ENCODE results near the gene ARID5A.

GRCh38 chr2:96596596-96596995 lies 60.0 kb downstream of the ARID5A start:
- TF ChIP-seq EZH2 (IDR thresholded peaks at IDR 0.05; ENCODE audit: insufficient read depth, poor library complexity, severe bottlenecking) (no peak), EZH2phosphoT487 (IDR thresholded peaks at IDR 0.05; ENCODE audit: insufficient read depth, low read depth) (no peak)

Measured in GM23248 (cell line).